Natural killer cell (primary cell): ENCODE results near the gene RTN4. TPM values are rescaled to one million over a fixed set of nuclear protein-coding genes. Genes with fewer than 3 reads are reported as not detected.
A peak's percentile ranks its signal among the peaks of the same experiment; 100 is the strongest.

Experiments used
- ATAC-seq, 3 donors: fragments of 150-1000 bp in 2 of 3; fragments of 200-7000 bp in 1 of 3; cut with Tn5 transposase; 1 replicate in 1 of 3; 2 replicates in 2 of 3; pipeline ENCODE4 v1.10.0; 2021; ENCODE audit warnings: mild to moderate bottlenecking in 2 of 3, moderate library complexity in 2 of 3
- DNase-seq, 2 donors: peaks; one replicate each; pipeline versions ENCODE4 v3.0.0 to v3.0.0-alpha.2; 2013 to 2021; ENCODE audit warnings: mixed read lengths in 1 of 2
- H3K27ac ChIP-seq: one replicate; pipeline ENCODE4 v1.5.1; 2013; ENCODE audit warnings: mild to moderate bottlenecking, low read length
- H3K27me3 ChIP-seq: one replicate; pipeline ENCODE4 v1.6.1; 2013; ENCODE audit warnings: low read length; ENCODE audit not compliant: control insufficient read depth, insufficient read depth
- H3K36me3 ChIP-seq: one replicate; pipeline ENCODE4 v1.6.1; 2013; ENCODE audit warnings: low read length; ENCODE audit not compliant: control insufficient read depth, insufficient read depth
- H3K4me1 ChIP-seq: one replicate; pipeline ENCODE4 v1.6.1; 2013; ENCODE audit warnings: low read length; ENCODE audit not compliant: control insufficient read depth, insufficient read depth
- H3K4me3 ChIP-seq: one replicate; pipeline ENCODE4 v1.5.1; 2013; ENCODE audit warnings: low read length
- H3K9me3 ChIP-seq: one replicate; pipeline ENCODE4 v1.6.1; 2013; ENCODE audit warnings: low read length; ENCODE audit not compliant: control insufficient read depth, insufficient read depth
- H3K27ac Mint-ChIP-seq, 2 donors: one replicate each; pipeline ENCODE4 v1.8.0; 2022; ENCODE audit warnings: mild to moderate bottlenecking in 2 of 2, mixed read lengths in 2 of 2, moderate library complexity in 1 of 2
- H3K27me3 Mint-ChIP-seq, 2 donors: one replicate each; pipeline ENCODE4 v1.8.0; 2022; ENCODE audit warnings: low read depth in 2 of 2, mixed read lengths in 2 of 2
- H3K36me3 Mint-ChIP-seq: one replicate; pipeline ENCODE4 v1.8.0; 2022; ENCODE audit warnings: mixed read lengths
- H3K4me1 Mint-ChIP-seq, 2 donors: one replicate each; pipeline ENCODE4 v1.8.0; 2022; ENCODE audit warnings: mixed read lengths in 2 of 2
- H3K4me3 Mint-ChIP-seq: one replicate; pipeline ENCODE4 v1.8.0; 2022; ENCODE audit warnings: mild to moderate bottlenecking, moderate library complexity, mixed read lengths
- H3K9me3 Mint-ChIP-seq, 2 donors: one replicate each; pipeline ENCODE4 v1.8.0; 2022; ENCODE audit warnings: mixed read lengths in 2 of 2
- whole genome bisulfite sequencing: methylation state at CpG from one replicate; pipeline ENCODE4 v1.1.7; 2013; ENCODE audit warnings: missing lambda C conversion rate; ENCODE audit not compliant: insufficient coverage; 5-methylcytosine and 5-hydroxymethylcytosine counted together
- intact Hi-C: fragments of 100-400 bp; cut with micrococcal nuclease; formaldehyde crosslinking; loops from one replicate; pipeline ENCODE4 v1.14.2; 2022
- total RNA-seq, 4 donors: library from RNA; stranded (reverse); fragments of 120-200 nt in 1 of 4; gene quantifications; one replicate each; pipeline versions ENCODE4 v1.2.3 to v1.2.4, GENCODE V29; 2013 to 2022
- TF ChIP-seq, protein P1 (sequence below): fragments of 200-600 bp; IDR thresholded peaks from one replicate; pipeline ENCODE4 v1.8.0; 2022; ENCODE audit warnings: antibody characterized with exemption

Gene RTN4
- total RNA-seq, 3 donors from 2014 or later (not counting 1 experiment from before 2014, with no cell fraction given), result 100 to 117 (median 109) TPM

DNA sequence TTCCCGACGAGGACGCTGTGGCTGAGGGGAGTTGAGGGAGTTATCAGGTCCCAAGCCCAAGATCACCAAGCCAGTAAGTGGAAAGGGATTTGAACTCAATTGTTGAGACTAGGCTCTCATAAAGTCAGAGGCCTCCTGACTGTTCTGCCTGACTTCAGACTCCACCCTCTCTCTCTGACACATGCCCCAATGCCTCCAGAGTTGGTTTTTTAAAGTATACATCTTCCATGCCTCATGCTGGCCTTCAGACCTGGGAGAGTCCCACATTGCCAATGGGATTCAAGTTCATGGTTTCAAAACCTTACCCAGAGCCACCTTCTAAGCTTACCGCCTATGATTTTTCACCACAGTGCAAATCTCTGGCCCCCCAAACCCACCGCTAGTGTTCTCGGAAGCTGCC, 100.8 kb downstream of the RTN4 start:
- ATAC-seq (no peak), DNase-seq (no peak)
- Mint-ChIP-seq H3K36me3 (no peaks in the 10 kb centered on the region), H3K27me3 (no peaks in the 10 kb centered on the region), H3K4me3 (no peak overlapping the region), H3K27ac (peak overlapping the region in 1 of 2 donors; percentile 52), H3K9me3 (no peaks in the 10 kb centered on the region), H3K4me1 (peaks cover 40 to 43% of the 10 kb centered on the region in 2 donors)
- Histone ChIP-seq H3K4me1 (peaks cover 11% of the 10 kb centered on the region), H3K4me3 (no peak overlapping the region), H3K27me3 (no peaks in the 10 kb centered on the region), H3K36me3 (no peaks in the 10 kb centered on the region), H3K9me3 (no peaks in the 10 kb centered on the region), H3K27ac (no peak overlapping the region)
- WGBS, result 96% methylated on average over 6 of the region's 6 CpGs
- intact Hi-C loops, result no loop called here
- TF ChIP-seq, protein P1, sequence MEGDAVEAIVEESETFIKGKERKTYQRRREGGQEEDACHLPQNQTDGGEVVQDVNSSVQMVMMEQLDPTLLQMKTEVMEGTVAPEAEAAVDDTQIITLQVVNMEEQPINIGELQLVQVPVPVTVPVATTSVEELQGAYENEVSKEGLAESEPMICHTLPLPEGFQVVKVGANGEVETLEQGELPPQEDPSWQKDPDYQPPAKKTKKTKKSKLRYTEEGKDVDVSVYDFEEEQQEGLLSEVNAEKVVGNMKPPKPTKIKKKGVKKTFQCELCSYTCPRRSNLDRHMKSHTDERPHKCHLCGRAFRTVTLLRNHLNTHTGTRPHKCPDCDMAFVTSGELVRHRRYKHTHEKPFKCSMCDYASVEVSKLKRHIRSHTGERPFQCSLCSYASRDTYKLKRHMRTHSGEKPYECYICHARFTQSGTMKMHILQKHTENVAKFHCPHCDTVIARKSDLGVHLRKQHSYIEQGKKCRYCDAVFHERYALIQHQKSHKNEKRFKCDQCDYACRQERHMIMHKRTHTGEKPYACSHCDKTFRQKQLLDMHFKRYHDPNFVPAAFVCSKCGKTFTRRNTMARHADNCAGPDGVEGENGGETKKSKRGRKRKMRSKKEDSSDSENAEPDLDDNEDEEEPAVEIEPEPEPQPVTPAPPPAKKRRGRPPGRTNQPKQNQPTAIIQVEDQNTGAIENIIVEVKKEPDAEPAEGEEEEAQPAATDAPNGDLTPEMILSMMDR, result no peak

DNA sequence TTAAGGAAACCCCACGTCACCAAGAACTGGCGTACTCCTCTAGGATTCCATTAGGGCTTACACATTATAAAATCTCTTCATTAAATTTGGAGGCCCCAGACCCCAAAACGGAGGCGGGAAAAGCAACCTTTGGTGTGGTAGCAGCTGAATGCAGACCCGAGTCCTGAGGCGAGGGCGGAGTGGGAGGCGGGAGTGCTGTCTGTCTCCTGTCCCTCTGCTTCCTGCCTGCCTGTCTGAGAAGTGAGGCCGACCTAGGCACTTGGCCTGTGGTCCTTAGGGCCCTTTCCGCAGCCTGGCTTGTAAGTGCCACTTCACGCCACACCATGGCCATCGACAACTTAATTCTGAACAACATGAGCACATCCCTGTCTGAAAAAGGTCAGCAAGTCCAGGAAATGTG, 102.1 kb downstream of the RTN4 start:
- Histone ChIP-seq H3K9me3 (no peaks in the 10 kb centered on the region), H3K36me3 (no peaks in the 10 kb centered on the region), H3K4me1 (peaks cover 18% of the 10 kb centered on the region), H3K4me3 (no peak overlapping the region), H3K27ac (no peak overlapping the region), H3K27me3 (no peaks in the 10 kb centered on the region)
- TF ChIP-seq, protein P1, result no peak
- 91% methylated on average over 11 of the region's 12 CpGs for WGBS
- H3K27ac Mint-ChIP-seq, result no peak overlapping the region
- intact Hi-C loops, result no loop called here
- ATAC-seq, result no peak
- H3K4me3 Mint-ChIP-seq, result no peak overlapping the region
- no peaks in the 10 kb centered on the region for H3K9me3 Mint-ChIP-seq
- DNase-seq, result no peak
- H3K36me3 Mint-ChIP-seq, result no peaks in the 10 kb centered on the region
- H3K4me1 Mint-ChIP-seq, result peaks cover 37 to 40% of the 10 kb centered on the region in 2 donors
- H3K27me3 Mint-ChIP-seq, result no peaks in the 10 kb centered on the region

DNA sequence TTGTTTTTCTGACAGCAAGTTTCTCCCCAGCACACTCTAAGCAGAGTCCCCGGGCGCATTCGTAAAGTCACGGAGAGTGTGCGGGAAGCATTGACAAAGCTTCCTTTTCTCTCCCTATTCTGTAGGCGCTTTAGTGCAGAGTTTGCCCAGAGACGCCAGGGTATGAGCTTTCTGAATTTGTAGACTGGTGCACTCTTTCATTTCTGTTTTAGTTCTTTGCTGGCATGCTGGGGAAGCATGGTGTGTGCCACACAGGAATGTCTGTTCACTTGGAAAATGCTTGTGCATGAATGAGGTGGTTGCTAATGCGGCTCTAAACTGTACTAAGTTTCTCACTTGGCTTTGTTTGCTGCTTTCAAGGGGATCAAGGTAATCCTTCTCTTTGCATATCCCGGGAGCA, 102.6 kb downstream of the RTN4 start:
- no peak for DNase-seq
- Histone ChIP-seq H3K4me3 (no peak overlapping the region), H3K9me3 (no peaks in the 10 kb centered on the region), H3K36me3 (no peaks in the 10 kb centered on the region), H3K4me1 (peaks cover 23% of the 10 kb centered on the region), H3K27me3 (no peaks in the 10 kb centered on the region), H3K27ac (no peak overlapping the region)
- peaks cover 33 to 38% of the 10 kb centered on the region in 2 donors for H3K4me1 Mint-ChIP-seq
- no peak overlapping the region for H3K27ac Mint-ChIP-seq
- no peaks in the 10 kb centered on the region for H3K27me3 Mint-ChIP-seq
- no peak for ATAC-seq
- 92% methylated on average over 9 of the region's 9 CpGs for WGBS
- H3K36me3 Mint-ChIP-seq, result no peaks in the 10 kb centered on the region
- H3K9me3 Mint-ChIP-seq, result no peaks in the 10 kb centered on the region
- intact Hi-C loops, result no loop called here
- TF ChIP-seq, protein P1, result no peak
- H3K4me3 Mint-ChIP-seq, result no peak overlapping the region

DNA sequence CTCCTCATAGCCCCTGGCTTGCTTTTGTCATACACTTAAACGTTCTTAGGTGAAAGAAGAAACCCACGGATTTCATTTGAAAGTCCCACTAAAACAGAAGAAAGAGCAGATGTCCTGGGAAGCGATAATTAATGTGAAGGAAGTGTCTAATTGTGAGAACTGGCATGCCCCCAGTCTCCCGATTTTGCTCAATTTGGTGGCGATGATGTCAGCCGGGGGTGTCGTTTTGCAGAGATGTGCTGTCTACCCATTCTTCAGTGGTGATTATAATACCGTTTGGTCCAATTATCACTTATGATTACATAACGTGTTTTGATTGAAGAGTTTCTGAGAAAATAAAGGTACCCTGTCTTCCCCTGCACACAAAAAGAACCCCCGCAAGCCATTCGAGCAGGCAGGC, 103.1 kb downstream of the RTN4 start:
- Histone ChIP-seq H3K9me3 (no peaks in the 10 kb centered on the region), H3K4me3 (no peak overlapping the region), H3K4me1 (peaks cover 28% of the 10 kb centered on the region), H3K27ac (no peak overlapping the region), H3K27me3 (no peaks in the 10 kb centered on the region), H3K36me3 (no peaks in the 10 kb centered on the region)
- TF ChIP-seq, protein P1, result no peak
- ATAC-seq (no peak), DNase-seq (no peak)
- 93% methylated on average over 11 of the region's 11 CpGs for WGBS
- Mint-ChIP-seq H3K27ac (no peak overlapping the region), H3K27me3 (no peaks in the 10 kb centered on the region), H3K4me1 (peaks cover 33 to 38% of the 10 kb centered on the region in 2 donors), H3K36me3 (no peaks in the 10 kb centered on the region), H3K4me3 (no peak overlapping the region), H3K9me3 (no peaks in the 10 kb centered on the region)
- intact Hi-C loops, result no loop called here
